ENCODE results near the gene PDILT. TPM values are rescaled to one million over a fixed set of nuclear protein-coding genes. Genes with fewer than 3 reads are reported as not detected.

PDILT gene, protein sequence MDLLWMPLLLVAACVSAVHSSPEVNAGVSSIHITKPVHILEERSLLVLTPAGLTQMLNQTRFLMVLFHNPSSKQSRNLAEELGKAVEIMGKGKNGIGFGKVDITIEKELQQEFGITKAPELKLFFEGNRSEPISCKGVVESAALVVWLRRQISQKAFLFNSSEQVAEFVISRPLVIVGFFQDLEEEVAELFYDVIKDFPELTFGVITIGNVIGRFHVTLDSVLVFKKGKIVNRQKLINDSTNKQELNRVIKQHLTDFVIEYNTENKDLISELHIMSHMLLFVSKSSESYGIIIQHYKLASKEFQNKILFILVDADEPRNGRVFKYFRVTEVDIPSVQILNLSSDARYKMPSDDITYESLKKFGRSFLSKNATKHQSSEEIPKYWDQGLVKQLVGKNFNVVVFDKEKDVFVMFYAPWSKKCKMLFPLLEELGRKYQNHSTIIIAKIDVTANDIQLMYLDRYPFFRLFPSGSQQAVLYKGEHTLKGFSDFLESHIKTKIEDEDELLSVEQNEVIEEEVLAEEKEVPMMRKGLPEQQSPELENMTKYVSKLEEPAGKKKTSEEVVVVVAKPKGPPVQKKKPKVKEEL
- total RNA-seq (2021; fragmentation: NEBNext Ultra II Directional; extraction: Animal tissue kit (Norgen Biotek cat#: 25700)) (not detected in 2 replicates), polyA plus RNA-seq (2011; rRNA removed) (not detected in 2 replicates), polyA minus RNA-seq (2011; rRNA and poly(A)+ RNA removed) (not detected in 2 replicates)
- not detected for polyA plus RNA-seq (2011; cell fraction: cytosol; rRNA removed)
- not detected for polyA plus RNA-seq (2011; cell fraction: nucleus; rRNA removed)
- not detected in 4 replicates for polyA plus RNA-seq (2012, experiment 1 of 2)
- polyA plus RNA-seq (2012, experiment 2 of 2), result not detected
- polyA plus RNA-seq (2013, experiment 1 of 2), result not detected
- polyA plus RNA-seq (2013, experiment 2 of 2), result not detected
- polyA minus RNA-seq (2011; cell fraction: cytosol; rRNA and poly(A)+ RNA removed), result not detected
- polyA minus RNA-seq (2011; cell fraction: nucleus; rRNA and poly(A)+ RNA removed), result not detected
- long read RNA-seq, experiment 1, result 0 reads
- long read RNA-seq, experiment 2, result 0 reads

DNA sequence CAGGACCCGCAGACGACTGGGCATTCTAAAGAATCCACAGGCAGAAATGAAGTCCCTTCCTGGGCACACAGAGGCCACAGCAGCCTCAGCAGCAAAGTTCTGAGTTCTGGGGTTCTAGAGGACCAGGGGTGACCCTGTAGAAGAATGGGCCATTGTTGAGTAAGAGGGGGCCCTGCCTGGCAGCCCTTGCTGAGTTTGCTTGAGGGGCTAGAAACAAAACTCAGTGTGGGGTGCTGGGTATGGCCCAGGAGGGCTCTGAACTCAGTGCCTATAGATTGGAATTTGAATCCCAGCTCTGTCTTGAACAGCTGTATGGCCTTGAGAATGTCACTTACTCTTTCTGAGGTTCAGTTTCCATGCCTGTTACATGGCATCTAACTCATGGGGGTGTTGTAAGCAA is at the start of gene PDILT:
PDILT (minus strand) TSS at position 101 of the 400 bp plus-strand sequence. CDS start 5,437 bp downstream, outside the sequence.
- Histone ChIP-seq H4K20me1 (replicated peaks in 1 of 2; ENCODE audit: control insufficient read depth in 1 of 2, insufficient read depth in 2 of 2, low read length in 2 of 2) (no peaks in the 10 kb centered on the region), H3K4me1 (replicated peaks in 1 of 4; ENCODE audit: control insufficient read depth in 3 of 4, insufficient read depth in 4 of 4, low read length in 3 of 4) (peaks cover 0 to 3% (median under 1%) of the 10 kb centered on the region in 4 experiments; a peak in 3 of 7 replicates), H3K14ac (ENCODE audit: insufficient read length) (no peak within 1 kb of the TSS), H3K23me2 (ENCODE audit: low read depth, low read length) (no peaks in the 10 kb centered on the region), H3K79me1 (ENCODE audit: low read depth, low read length) (no peaks in the 10 kb centered on the region), H3K18ac (ENCODE audit: extremely low read depth, low read length) (no peak within 1 kb of the TSS), H2AFZ (ENCODE audit: low read length) (peak within 1 kb of the TSS; percentile 18; the same call in 1 of the 2 replicates), H3K23ac (ENCODE audit: insufficient read length) (no peak within 1 kb of the TSS), H3K9me3 (ENCODE audit: insufficient read depth in 2 of 2, low read depth in 1 of 2, low read length in 1 of 2) (no peaks in the 10 kb centered on the region), H2AK5ac (ENCODE audit: low read depth, low read length) (no peak within 1 kb of the TSS), H3K9ac (replicated peaks in 1 of 4; ENCODE audit: extremely low read depth in 1 of 4, low read depth in 3 of 4, low read length in 3 of 4) (no peak within 1 kb of the TSS), H3K27me3 (replicated peaks in 1 of 4; ENCODE audit: control insufficient read depth in 3 of 4, extremely low read depth in 1 of 4, insufficient read depth in 3 of 4, low read length in 3 of 4) (no peaks in the 10 kb centered on the region), H3K56ac (replicated peaks; ENCODE audit: insufficient read length, low read depth, low read length) (no peak within 1 kb of the TSS), H3K79me2 (ENCODE audit: control insufficient read depth in 1 of 2, insufficient read depth in 2 of 2, low read length in 2 of 2) (no peaks in the 10 kb centered on the region), H2BK5ac (ENCODE audit: low read depth, low read length) (no peak within 1 kb of the TSS), H2BK12ac (ENCODE audit: low read depth, low read length) (no peak within 1 kb of the TSS), H3K36me3 (ENCODE audit: control insufficient read depth in 2 of 4, insufficient read depth in 4 of 4, low read length in 3 of 4) (no peaks in the 10 kb centered on the region), H4K8ac (ENCODE audit: extremely low read depth, insufficient read depth, low read length) (no peak within 1 kb of the TSS), H3K4me2 (ENCODE audit: insufficient read depth in 1 of 2, low read depth in 2 of 2, low read length in 2 of 2) (no peak within 1 kb of the TSS), H4K5ac (ENCODE audit: insufficient read length, low read depth, low read length) (no peak within 1 kb of the TSS), H4K91ac (replicated peaks; ENCODE audit: insufficient read length, low read length) (no peak within 1 kb of the TSS), H3K27ac (ENCODE audit: low read depth, low read length) (no peak within 1 kb of the TSS), H3K4me3 (ENCODE audit: extremely low read depth in 1 of 4, insufficient read depth in 2 of 4, low read depth in 3 of 4, low read length in 4 of 4) (no peak within 1 kb of the TSS), H2BK15ac (ENCODE audit: low read length) (no peak within 1 kb of the TSS), H3K4ac (replicated peaks; ENCODE audit: insufficient read length, low read depth, low read length) (no peak within 1 kb of the TSS), H2BK120ac (replicated peaks; ENCODE audit: low read depth, low read length) (no peak within 1 kb of the TSS), H2BK20ac (ENCODE audit: low read length) (no peak within 1 kb of the TSS)
- FAIRE-seq (no peak), DNase-seq (ENCODE audit: low read depth in 1 of 2, low spot score in 2 of 2) (no peak)
- 94% methylated on average over 2 of the region's 2 CpGs; no CpG with 5 or more reads in 1 of the 2 experiments for WGBS, 2 experiments (ENCODE audit: extremely low coverage in 1 of 2, insufficient coverage in 1 of 2, insufficient read length in 1 of 2, insufficient replicate concordance in 2 of 2, low coverage in 1 of 2, low lambda C conversion rate in 2 of 2, missing lambda C conversion rate in 1 of 2)
- ChIA-PET CTCF (ENCODE audit: partially characterized antibody) (interaction anchor here (0.8 kb wide), 1 partner anchor 102 kb away, joined by 3 read pairs; no protein-coding TSS in a partner anchor), POLR2A (ENCODE audit: partially characterized antibody) (no interaction called here)
- TF ChIP-seq RAD21 (IDR thresholded peaks at IDR 0.05 in 1 of 2, conservative IDR thresholded peaks at IDR 0.05 in 1 of 2; ENCODE audit: low read depth in 2 of 2, low read length in 2 of 2) (no peak), YY1 (IDR thresholded peaks at IDR 0.05; ENCODE audit: low read depth, low read length) (no peak), CBX8 (IDR thresholded peaks at IDR 0.05; ENCODE audit: borderline replicate concordance, low read depth, low read length) (no peak), RBBP5 (IDR thresholded peaks at IDR 0.05; ENCODE audit: borderline replicate concordance, low read depth, low read length) (no peak)

Measured in H1 (cell line).